Renal cortical epithelial cell (primary cell): ENCODE data around the gene RHPN2. TPM values are rescaled to one million over a fixed set of nuclear protein-coding genes. Genes with fewer than 3 reads are reported as not detected.
"Not testable (repeated sequence)": the region's sequence is repeated elsewhere in the genome, so short reads cannot be mapped to it uniquely, and the experiment has no call there.

Experiments
- DNase-seq: peaks from one replicate; pipeline ENCODE4 v3.0.0-alpha.2; 2011; ENCODE audit warnings: low read depth
- total RNA-seq: library from RNA; depleted of rRNA; stranded (reverse); fragments of >200 nt; gene quantifications from 2 replicates; pipeline ENCODE4 v1.2.3, GENCODE V29; 2014

RHPN2 gene
- total RNA-seq, 1 donor from 2014 or later = 92.1 TPM

GRCh38 chr19:32976223-32976805 lies 88.4 kb downstream of the RHPN2 start:
- DNase-seq = peak; percentile 55

- DNase-seq = peak; percentile 98
Measured at GRCh38 chr19:32971715-32972540, 92.8 kb downstream of the RHPN2 start, which contains the start of the genes CEP89 and FAAP24. Gene CEP89, minus strand, starts transcription at chr19:32971958. Its CDS starts 84 bp downstream, at chr19:32971874. Gene FAAP24, plus strand, starts transcription at chr19:32972242. Its CDS starts 955 bp downstream, at chr19:32973197.

- no peak for DNase-seq
Measured at GRCh38 chr19:32971012-32971595, 93.6 kb downstream of the RHPN2 start.

- no peak for DNase-seq
Measured at GRCh38 chr19:32969549-32969948, 95.1 kb downstream of the RHPN2 start.

- no peak for DNase-seq
Measured at GRCh38 chr19:32966750-32967149, 97.9 kb downstream of the RHPN2 start.

GRCh38 chr19:32945260-32945659 lies 119.4 kb downstream of the RHPN2 start:
- no peak for DNase-seq

GRCh38 chr19:32941273-32941672 lies 123.4 kb downstream of the RHPN2 start:
- not testable (repeated sequence) for DNase-seq

GRCh38 chr19:32936065-32936464 lies 128.6 kb downstream of the RHPN2 start:
- DNase-seq = no peak

- no peak for DNase-seq
Measured at GRCh38 chr19:32935629-32936028, 129.1 kb downstream of the RHPN2 start.

- no peak for DNase-seq
Measured at GRCh38 chr19:32933571-32933970, 131.1 kb downstream of the RHPN2 start.

- DNase-seq = no peak
Measured at GRCh38 chr19:32930567-32930966, 134.1 kb downstream of the RHPN2 start.

GRCh38 chr19:32928806-32929205 lies 135.9 kb downstream of the RHPN2 start:
- DNase-seq = no peak

Other genes with a start within 250 kb of the RHPN2 start
- gene SLC7A9, start 195.1 kb downstream of the RHPN2 start, total RNA-seq = 0.15 and 2.8 TPM in 2 replicates
- 8.7 and 22.4 TPM in 2 replicates for gene CEP89, start 92.9 kb downstream of the RHPN2 start, total RNA-seq
- gene FAAP24, start 92.6 kb downstream of the RHPN2 start, total RNA-seq = 1.3 and 2.6 TPM in 2 replicates
- gene GPATCH1, start 16.3 kb upstream of the RHPN2 start, total RNA-seq = 4.2 and 8.3 TPM in 2 replicates
- gene WDR88, start 67.2 kb upstream of the RHPN2 start, total RNA-seq = not detected in 2 replicates
- 6.3 and 11.4 TPM in 2 replicates for gene LRP3, start 129.4 kb upstream of the RHPN2 start, total RNA-seq
- gene SLC7A10, start 161.0 kb upstream of the RHPN2 start, total RNA-seq = not detected in 2 replicates
- 0.35 and 0.99 TPM in 2 replicates for gene CEBPA, start 237.6 kb upstream of the RHPN2 start, total RNA-seq